Measurements from ENCODE around the gene ABHD11. TPM values are rescaled to one million over a fixed set of nuclear protein-coding genes. Genes with fewer than 3 reads are reported as not detected.

The ABHD11 gene
- total RNA-seq, 2 donors from 2014 or later, result 21.5 to 22.7 TPM

GRCh38 chr7:73737491-73738219 lies 947 bp downstream of the ABHD11 start:
- Histone ChIP-seq H3K9me3 (no peaks in the 10 kb centered on the region), H3K4me1 (peaks cover 72% of the 10 kb centered on the region), H3K27me3 (no peaks in the 10 kb centered on the region), H3K36me3 (replicated peaks in 1 of 2; ENCODE audit: insufficient read depth in 1 of 2, low read depth in 2 of 2) (peaks cover 0 to 7% of the 10 kb centered on the region in 2 donors), H3K27ac (peak overlapping the region; percentile 94 to 100 (median 98)), H3K4me3 (peak overlapping the region in 1 of 2 donors; percentile 49)
- ATAC-seq (no peak), DNase-seq (no peak)
- WGBS, 2 donors, result 58 to 68% methylated on average over 12 to 17 of the region's 17 CpGs
- TF ChIP-seq, protein P1, sequence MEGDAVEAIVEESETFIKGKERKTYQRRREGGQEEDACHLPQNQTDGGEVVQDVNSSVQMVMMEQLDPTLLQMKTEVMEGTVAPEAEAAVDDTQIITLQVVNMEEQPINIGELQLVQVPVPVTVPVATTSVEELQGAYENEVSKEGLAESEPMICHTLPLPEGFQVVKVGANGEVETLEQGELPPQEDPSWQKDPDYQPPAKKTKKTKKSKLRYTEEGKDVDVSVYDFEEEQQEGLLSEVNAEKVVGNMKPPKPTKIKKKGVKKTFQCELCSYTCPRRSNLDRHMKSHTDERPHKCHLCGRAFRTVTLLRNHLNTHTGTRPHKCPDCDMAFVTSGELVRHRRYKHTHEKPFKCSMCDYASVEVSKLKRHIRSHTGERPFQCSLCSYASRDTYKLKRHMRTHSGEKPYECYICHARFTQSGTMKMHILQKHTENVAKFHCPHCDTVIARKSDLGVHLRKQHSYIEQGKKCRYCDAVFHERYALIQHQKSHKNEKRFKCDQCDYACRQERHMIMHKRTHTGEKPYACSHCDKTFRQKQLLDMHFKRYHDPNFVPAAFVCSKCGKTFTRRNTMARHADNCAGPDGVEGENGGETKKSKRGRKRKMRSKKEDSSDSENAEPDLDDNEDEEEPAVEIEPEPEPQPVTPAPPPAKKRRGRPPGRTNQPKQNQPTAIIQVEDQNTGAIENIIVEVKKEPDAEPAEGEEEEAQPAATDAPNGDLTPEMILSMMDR (IDR thresholded peaks at IDR 0.05), result no peak
- TF ChIP-seq POLR2A (IDR thresholded peaks at IDR 0.05), result no peak
- intact Hi-C loops (cut with DNase I), result no loop called here

- intact Hi-C loops (cut with DNase I), result no loop called here
- H3K9me3 ChIP-seq, result no peaks in the 10 kb centered on the region
- no peak for ATAC-seq
- no peak overlapping the region for H3K4me3 ChIP-seq
- H3K36me3 ChIP-seq (replicated peaks in 1 of 2; ENCODE audit: insufficient read depth in 1 of 2, low read depth in 2 of 2), result peaks cover 0 to 7% of the 10 kb centered on the region in 2 donors
- no peak for DNase-seq
- TF ChIP-seq, protein P1 (IDR thresholded peaks at IDR 0.05), result no peak
- TF ChIP-seq POLR2A (IDR thresholded peaks at IDR 0.05), result no peak
- no peak overlapping the region for H3K27ac ChIP-seq
- 76 to 89% methylated on average over 4 to 11 of the region's 14 CpGs for WGBS, 2 donors
- H3K27me3 ChIP-seq, result no peaks in the 10 kb centered on the region
- H3K4me1 ChIP-seq, result peaks cover 64% of the 10 kb centered on the region
Measured at GRCh38 chr7:73736885-73737284, 1.7 kb downstream of the ABHD11 start.

DNA sequence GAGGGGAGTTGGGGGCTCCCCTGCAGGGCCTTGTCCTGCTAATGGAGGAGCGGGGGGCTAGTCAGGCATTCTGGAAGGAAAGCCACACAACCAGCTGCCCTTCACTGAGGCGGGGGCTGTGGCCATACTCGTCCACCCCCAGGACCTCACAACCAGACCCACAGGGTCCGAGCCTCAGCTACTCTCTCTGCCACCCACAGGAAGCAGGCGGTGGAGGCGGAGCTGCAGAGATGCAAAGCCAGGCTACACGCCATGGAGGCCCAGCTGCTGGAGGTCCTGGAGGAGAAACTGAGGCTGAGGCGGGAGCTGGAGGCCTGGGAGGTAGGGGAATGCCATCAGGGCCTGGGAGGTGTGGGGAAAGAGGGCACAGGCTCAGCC lies 3.1 kb downstream of the ABHD11 start:
- 82 to 96% methylated on average over 4 to 7 of the region's 8 CpGs for WGBS, 2 donors
- intact Hi-C loops (cut with DNase I), result no loop called here
- no peak overlapping the region for H3K4me3 ChIP-seq
- H3K9me3 ChIP-seq, result no peaks in the 10 kb centered on the region
- peaks cover 52% of the 10 kb centered on the region for H3K4me1 ChIP-seq
- no peak for ATAC-seq
- peaks cover 0 to 7% of the 10 kb centered on the region in 2 donors for H3K36me3 ChIP-seq (replicated peaks in 1 of 2; ENCODE audit: insufficient read depth in 1 of 2, low read depth in 2 of 2)
- TF ChIP-seq POLR2A (IDR thresholded peaks at IDR 0.05), result no peak
- TF ChIP-seq, protein P1 (IDR thresholded peaks at IDR 0.05), result no peak
- no peaks in the 10 kb centered on the region for H3K27me3 ChIP-seq
- DNase-seq, result no peak
- H3K27ac ChIP-seq, result peak overlapping the region; percentile 66 to 82 (median 76)

DNA sequence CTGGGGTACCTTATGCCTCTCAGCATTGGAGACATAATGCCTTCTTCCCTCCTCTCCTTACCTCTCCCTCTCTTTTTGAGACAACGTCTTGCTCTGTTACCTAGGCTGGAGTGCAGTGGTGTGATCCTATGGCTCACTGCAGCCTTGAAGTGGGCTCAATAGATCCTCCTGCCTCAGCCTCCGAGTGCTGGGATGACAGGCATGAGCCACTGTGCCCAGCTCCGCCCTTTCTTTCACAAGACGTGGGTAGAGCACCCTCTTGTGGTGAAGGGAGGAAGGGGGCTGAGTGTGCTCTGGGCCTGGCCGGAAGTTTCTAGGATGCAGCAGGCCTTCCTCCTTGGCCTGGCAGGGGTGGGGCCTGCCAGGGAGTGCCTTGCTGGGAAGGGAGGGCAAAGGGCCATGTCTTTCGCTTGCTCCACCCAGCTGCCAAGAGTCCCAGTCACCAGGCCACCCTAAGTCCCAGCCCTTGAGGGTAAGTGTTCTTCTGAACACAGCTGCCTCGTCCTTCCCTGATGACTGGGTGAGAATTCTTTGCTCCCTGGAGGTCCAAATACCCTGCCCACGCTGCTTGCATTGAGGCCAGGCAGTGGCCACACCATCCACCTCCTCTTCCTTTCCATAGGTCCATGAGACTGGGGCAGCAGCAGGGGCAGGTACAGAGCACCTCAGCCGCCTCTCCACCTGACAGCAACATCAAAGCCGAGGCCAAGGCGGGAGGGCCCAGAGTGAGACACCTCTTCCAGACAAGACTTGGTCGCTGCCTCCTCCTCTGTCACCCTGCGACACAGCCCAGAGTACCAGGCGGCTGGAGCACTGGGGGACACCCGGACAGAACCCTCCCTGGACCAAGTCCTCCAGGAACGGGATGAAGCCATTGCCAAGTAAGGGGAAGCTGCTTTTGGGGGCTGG lies 3.7 kb downstream of the ABHD11 start:
- ATAC-seq (peak; percentile 62), DNase-seq (peak; percentile 88 to 95 (median 92))
- H3K27me3 ChIP-seq, result no peaks in the 10 kb centered on the region
- H3K36me3 ChIP-seq (replicated peaks in 1 of 2; ENCODE audit: insufficient read depth in 1 of 2, low read depth in 2 of 2), result peaks cover 0 to 7% of the 10 kb centered on the region in 2 donors
- intact Hi-C loops (cut with DNase I), result no loop called here
- H3K9me3 ChIP-seq, result no peaks in the 10 kb centered on the region
- H3K27ac ChIP-seq, result peak overlapping the region; percentile 66 to 82 (median 76)
- TF ChIP-seq, protein P1 (IDR thresholded peaks at IDR 0.05), result peak; percentile 79 to 98 (median 95)
- peak; percentile 32 to 57 (median 56) for TF ChIP-seq POLR2A (IDR thresholded peaks at IDR 0.05)
- H3K4me3 ChIP-seq, result no peak overlapping the region
- WGBS, 2 donors, result 45 to 52% methylated on average over 7 to 12 of the region's 16 CpGs
- peaks cover 46% of the 10 kb centered on the region for H3K4me1 ChIP-seq

Measured in body of pancreas (tissue), 4 donors.